Activated naive CD4-positive, alpha-beta T cell treated with anti-CD3 and anti-CD28 coated beads, Interleukin-2, amount 50 U/mL, for 72 hours (primary cell): ENCODE results near the gene KIFAP3. TPM values are rescaled to one million over a fixed set of nuclear protein-coding genes. Genes with fewer than 3 reads are reported as not detected.
"Not testable (repeated sequence)": the region's sequence is repeated elsewhere in the genome, so short reads cannot be mapped to it uniquely, and the experiment has no call there.

ENCODE experiments used
- ATAC-seq, 2 donors: fragments of 150-1000 bp; cut with Tn5 transposase; 2 replicates each; pipeline ENCODE4 v1.10.0; 2021; ENCODE audit warnings: mild to moderate bottlenecking in 2 of 2, moderate library complexity in 2 of 2
- DNase-seq, 2 donors: peaks; one replicate each; pipeline ENCODE4 v3.0.0; 2021 to 2022; ENCODE audit warnings: low spot score in 2 of 2
- H3K27ac Mint-ChIP-seq, 2 donors: one replicate each; pipeline ENCODE4 v1.8.0; 2022; ENCODE audit warnings: mild to moderate bottlenecking in 2 of 2, mixed read lengths in 2 of 2
- H3K36me3 Mint-ChIP-seq, 2 donors: one replicate each; pipeline ENCODE4 v1.8.0; 2022; ENCODE audit warnings: mixed read lengths in 2 of 2
- H3K9me3 Mint-ChIP-seq, 2 donors: one replicate each; pipeline ENCODE4 v1.8.0; 2022; ENCODE audit warnings: mixed read lengths in 2 of 2
- total RNA-seq, 2 donors: library from RNA; stranded (reverse); gene quantifications; one replicate each; pipeline ENCODE4 v1.2.3, GENCODE V29; 2022

KIFAP3 gene
- total RNA-seq, result 10 to 100 TPM; 13.2 to 15.8 TPM

GRCh38 chr1:170074250-170075157 lies at the start of gene KIFAP3:
KIFAP3 (minus strand) TSS chr1:170074695; CDS start chr1:170074467, 228 bp downstream.
- Mint-ChIP-seq H3K9me3 (peaks cover 4 to 10% of the 10 kb centered on the region in 2 donors), H3K27ac (peak within 1 kb of the TSS; percentile 88 to 93), H3K36me3 (peaks cover 10 to 22% of the 10 kb centered on the region in 2 donors)
- DNase-seq (peak; percentile 92 to 99), ATAC-seq (peak; percentile 97 to 98)

GRCh38 chr1:170122366-170122765 lies 47.9 kb upstream of the KIFAP3 start:
- peaks cover 0 to 5% of the 10 kb centered on the region in 2 donors for H3K36me3 Mint-ChIP-seq
- H3K9me3 Mint-ChIP-seq, result peaks cover 9 to 14% of the 10 kb centered on the region in 2 donors
- DNase-seq, result no peak
- ATAC-seq, result no peak
- no peak overlapping the region for H3K27ac Mint-ChIP-seq

GRCh38 chr1:170114906-170115305 lies 40.4 kb upstream of the KIFAP3 start:
- Mint-ChIP-seq H3K9me3 (peaks cover 6 to 11% of the 10 kb centered on the region in 2 donors), H3K36me3 (peaks cover 0 to 5% of the 10 kb centered on the region in 2 donors), H3K27ac (no peak overlapping the region)
- no peak for ATAC-seq
- no peak for DNase-seq

GRCh38 chr1:170113140-170113539 lies 38.6 kb upstream of the KIFAP3 start:
- H3K36me3 Mint-ChIP-seq, DNase-seq, H3K27ac Mint-ChIP-seq, ATAC-seq: not testable (repeated sequence)
- H3K9me3 Mint-ChIP-seq, result peaks cover 4 to 11% of the 10 kb centered on the region in 2 donors

- DNase-seq (no peak), ATAC-seq (no peak)
- H3K36me3 Mint-ChIP-seq, result no peaks in the 10 kb centered on the region
- H3K27ac Mint-ChIP-seq, result no peak overlapping the region
- peaks cover 0 to 4% of the 10 kb centered on the region in 2 donors for H3K9me3 Mint-ChIP-seq
Measured at GRCh38 chr1:170097449-170097948, 23.0 kb upstream of the KIFAP3 start.

GRCh38 chr1:170096806-170097340 lies 22.4 kb upstream of the KIFAP3 start:
- H3K9me3 Mint-ChIP-seq, result peaks cover 0 to 4% of the 10 kb centered on the region in 2 donors
- no peaks in the 10 kb centered on the region for H3K36me3 Mint-ChIP-seq
- DNase-seq, result no peak
- no peak overlapping the region for H3K27ac Mint-ChIP-seq
- ATAC-seq, result no peak

GRCh38 chr1:170095976-170096748 lies 21.7 kb upstream of the KIFAP3 start:
- no peaks in the 10 kb centered on the region for H3K36me3 Mint-ChIP-seq
- DNase-seq (no peak), ATAC-seq (no peak)
- H3K27ac Mint-ChIP-seq, result no peak overlapping the region
- H3K9me3 Mint-ChIP-seq, result peaks cover 0 to 4% of the 10 kb centered on the region in 2 donors

GRCh38 chr1:170094697-170095616 lies 20.5 kb upstream of the KIFAP3 start:
- H3K36me3 Mint-ChIP-seq, H3K27ac Mint-ChIP-seq, H3K9me3 Mint-ChIP-seq, DNase-seq, ATAC-seq: not testable (repeated sequence)

GRCh38 chr1:170086399-170087032 lies 12.0 kb upstream of the KIFAP3 start:
- H3K9me3 Mint-ChIP-seq, result no peaks in the 10 kb centered on the region
- no peak for DNase-seq
- no peaks in the 10 kb centered on the region for H3K36me3 Mint-ChIP-seq
- no peak overlapping the region for H3K27ac Mint-ChIP-seq
- no peak for ATAC-seq

- ATAC-seq (no peak), DNase-seq (no peak)
- Mint-ChIP-seq H3K27ac (no peak overlapping the region), H3K9me3 (no peaks in the 10 kb centered on the region), H3K36me3 (no peaks in the 10 kb centered on the region)
Measured at GRCh38 chr1:170085091-170085490, 10.6 kb upstream of the KIFAP3 start.

GRCh38 chr1:170078610-170079189 lies 4.2 kb upstream of the KIFAP3 start:
- Mint-ChIP-seq H3K27ac (no peak overlapping the region), H3K9me3 (peaks cover 4 to 10% of the 10 kb centered on the region in 2 donors), H3K36me3 (peaks cover 10 to 13% of the 10 kb centered on the region in 2 donors)
- ATAC-seq, result no peak
- DNase-seq, result no peak

GRCh38 chr1:170077926-170078325 lies 3.4 kb upstream of the KIFAP3 start:
- DNase-seq, result no peak
- H3K36me3 Mint-ChIP-seq, result peaks cover 10 to 13% of the 10 kb centered on the region in 2 donors
- no peak overlapping the region for H3K27ac Mint-ChIP-seq
- peaks cover 4 to 10% of the 10 kb centered on the region in 2 donors for H3K9me3 Mint-ChIP-seq
- ATAC-seq, result no peak

GRCh38 chr1:170076952-170077351 lies 2.5 kb upstream of the KIFAP3 start:
- ATAC-seq, H3K27ac Mint-ChIP-seq, H3K9me3 Mint-ChIP-seq, DNase-seq: not testable (repeated sequence)
- peaks cover 10 to 13% of the 10 kb centered on the region in 2 donors for H3K36me3 Mint-ChIP-seq

- ATAC-seq, result no peak
Measured at GRCh38 chr1:170076199-170076598, 1.7 kb upstream of the KIFAP3 start.

GRCh38 chr1:170075186-170075585 lies 691 bp upstream of the KIFAP3 start:
- Mint-ChIP-seq H3K36me3 (peaks cover 10 to 21% of the 10 kb centered on the region in 2 donors), H3K9me3 (peaks cover 4 to 10% of the 10 kb centered on the region in 2 donors), H3K27ac (peak overlapping the region in 1 of 2 donors; percentile 93)
- DNase-seq (no peak), ATAC-seq (no peak)

More at GRCh38 chr1:170076199-170076598, 1.7 kb upstream of the KIFAP3 start:
- Mint-ChIP-seq H3K9me3 (peaks cover 4 to 10% of the 10 kb centered on the region in 2 donors), H3K36me3 (peaks cover 10 to 13% of the 10 kb centered on the region in 2 donors), H3K27ac (no peak overlapping the region)
- no peak for DNase-seq
